ENCODE data around the gene RASD1. TPM values are rescaled to one million over a fixed set of nuclear protein-coding genes. Genes with fewer than 3 reads are reported as not detected.

Gene RASD1
- total and polyA plus RNA-seq, 2 of the 4 experiments (the other 2 are of a cell fraction): 0.54 to 1.8 TPM

DNA sequence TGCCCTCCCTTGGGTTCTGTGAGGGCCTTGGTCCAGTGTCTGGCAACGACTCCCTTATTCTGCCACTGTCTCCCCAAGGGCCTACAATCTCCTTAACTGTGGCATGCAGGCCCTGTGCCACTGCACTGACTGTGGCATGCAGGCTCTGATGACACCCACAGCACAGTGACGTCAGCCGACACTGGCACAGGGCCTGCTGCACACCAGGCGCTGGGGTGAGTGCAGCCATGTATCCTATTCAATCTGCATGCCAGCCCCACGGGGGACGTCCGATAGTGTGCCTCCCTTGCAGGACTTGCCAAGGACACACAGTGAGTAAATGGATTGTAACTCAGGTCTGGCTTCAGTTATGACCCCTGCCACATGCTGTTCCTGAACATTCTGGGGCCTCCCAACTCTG lies 39.8 kb upstream of the RASD1 start:
- H3K4me2 ChIP-seq (ENCODE audit: low read depth, low read length): no peak overlapping the region
- H2AK5ac ChIP-seq (ENCODE audit: low read depth, low read length): no peak overlapping the region
- ChIA-PET CTCF (no interaction called here), POLR2A (ENCODE audit: unreplicated experiment) (no interaction called here)
- no peaks in the 10 kb centered on the region for H3K79me1 ChIP-seq (ENCODE audit: low read depth in 1 of 2, low read length in 2 of 2)
- 75% methylated on average over 2 of the region's 7 CpGs; no CpG with 5 or more reads in 1 of the 2 experiments for WGBS, 2 experiments (ENCODE audit: extremely low coverage in 2 of 2, insufficient read length in 1 of 2)
- no peak overlapping the region for H3K9ac ChIP-seq (ENCODE audit: low read depth, low read length)
- no peak overlapping the region for H3K14ac ChIP-seq (replicated peaks; ENCODE audit: low read depth, low read length)
- H2BK20ac ChIP-seq (ENCODE audit: low read depth, low read length): no peak overlapping the region
- 0 out of 2 replicates have a peak, but pooled peaks cover 4% of the 10 kb centered on the region for H3K9me1 ChIP-seq (ENCODE audit: insufficient read depth, low read length)
- no peak overlapping the region for H3K56ac ChIP-seq (ENCODE audit: extremely low read depth, insufficient read depth, low read length)
- no peak overlapping the region for H3K4me3 ChIP-seq (ENCODE audit: insufficient read depth, low read depth, low read length)
- H4K5ac ChIP-seq (ENCODE audit: low read depth, low read length): no peak overlapping the region
- no peak overlapping the region for H2AFZ ChIP-seq (replicated peaks; ENCODE audit: low read length, poor library complexity)
- H4K8ac ChIP-seq (ENCODE audit: low read depth in 2 of 2, low read length in 2 of 2): no peak overlapping the region
- H3K23ac ChIP-seq (ENCODE audit: low read depth, low read length): no peak overlapping the region
- no peaks in the 10 kb centered on the region for H3K9me3 ChIP-seq (ENCODE audit: control insufficient read depth, insufficient read depth, low read length)
- BruUV-seq (replicated peaks): no TSS peak
- no peak overlapping the region for H2AK9ac ChIP-seq (replicated peaks; ENCODE audit: low read depth, low read length, poor library complexity)
- no peak overlapping the region for H4K91ac ChIP-seq (ENCODE audit: insufficient read depth, low read depth, low read length)
- peak; percentile 39 for DNase-seq
- dilution Hi-C loops (cut with HindIII; ENCODE audit: low sequenced_read_pairs, unreplicated experiment): no loop called here
- H3K27me3 ChIP-seq (ENCODE audit: control insufficient read depth, insufficient read depth, low read length): no peaks in the 10 kb centered on the region
- no peak overlapping the region for H3K18ac ChIP-seq (ENCODE audit: low read depth, low read length)
- in situ Hi-C loops (cut with MboI; ENCODE audit: low sequenced_read_pairs): no loop called here
- H3K4ac ChIP-seq (ENCODE audit: low read depth, low read length): no peak overlapping the region
- no peak overlapping the region for H2BK120ac ChIP-seq (ENCODE audit: low read depth, low read length)
- H3K27ac ChIP-seq (ENCODE audit: insufficient read depth, low read length): no peak overlapping the region
- TF ChIP-seq, protein P1, sequence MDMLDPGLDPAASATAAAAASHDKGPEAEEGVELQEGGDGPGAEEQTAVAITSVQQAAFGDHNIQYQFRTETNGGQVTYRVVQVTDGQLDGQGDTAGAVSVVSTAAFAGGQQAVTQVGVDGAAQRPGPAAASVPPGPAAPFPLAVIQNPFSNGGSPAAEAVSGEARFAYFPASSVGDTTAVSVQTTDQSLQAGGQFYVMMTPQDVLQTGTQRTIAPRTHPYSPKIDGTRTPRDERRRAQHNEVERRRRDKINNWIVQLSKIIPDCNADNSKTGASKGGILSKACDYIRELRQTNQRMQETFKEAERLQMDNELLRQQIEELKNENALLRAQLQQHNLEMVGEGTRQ (IDR thresholded peaks at IDR 0.05; ENCODE audit: low read depth, low read length): no peak
- TF ChIP-seq MAZ (IDR thresholded peaks at IDR 0.05; ENCODE audit: borderline replicate concordance, low read depth, low read length) (no peak), MXI1 (IDR thresholded peaks at IDR 0.05; ENCODE audit: borderline replicate concordance, low read depth, low read length) (no peak), RFX5 (IDR thresholded peaks at IDR 0.05; ENCODE audit: low read depth, low read length) (no peak), RCOR1 (IDR thresholded peaks at IDR 0.05; ENCODE audit: insufficient replicate concordance, low read length) (no peak), CEBPB (IDR thresholded peaks at IDR 0.05; ENCODE audit: low read depth, low read length) (no peak), POLR2A (IDR thresholded peaks at IDR 0.05; ENCODE audit: low read depth, low read length) (no peak), RAD21 (IDR thresholded peaks at IDR 0.05; ENCODE audit: low read length) (no peak), NFE2L2 (IDR thresholded peaks at IDR 0.05; ENCODE audit: low read depth, low read length) (no peak), MAFK (IDR thresholded peaks at IDR 0.05; ENCODE audit: low read depth, low read length) (no peak), FOS (IDR thresholded peaks at IDR 0.05; ENCODE audit: low read depth, low read length) (no peak), CHD1 (IDR thresholded peaks at IDR 0.05; ENCODE audit: low read depth, low read length) (no peak)
- TF ChIP-seq, protein P2, sequence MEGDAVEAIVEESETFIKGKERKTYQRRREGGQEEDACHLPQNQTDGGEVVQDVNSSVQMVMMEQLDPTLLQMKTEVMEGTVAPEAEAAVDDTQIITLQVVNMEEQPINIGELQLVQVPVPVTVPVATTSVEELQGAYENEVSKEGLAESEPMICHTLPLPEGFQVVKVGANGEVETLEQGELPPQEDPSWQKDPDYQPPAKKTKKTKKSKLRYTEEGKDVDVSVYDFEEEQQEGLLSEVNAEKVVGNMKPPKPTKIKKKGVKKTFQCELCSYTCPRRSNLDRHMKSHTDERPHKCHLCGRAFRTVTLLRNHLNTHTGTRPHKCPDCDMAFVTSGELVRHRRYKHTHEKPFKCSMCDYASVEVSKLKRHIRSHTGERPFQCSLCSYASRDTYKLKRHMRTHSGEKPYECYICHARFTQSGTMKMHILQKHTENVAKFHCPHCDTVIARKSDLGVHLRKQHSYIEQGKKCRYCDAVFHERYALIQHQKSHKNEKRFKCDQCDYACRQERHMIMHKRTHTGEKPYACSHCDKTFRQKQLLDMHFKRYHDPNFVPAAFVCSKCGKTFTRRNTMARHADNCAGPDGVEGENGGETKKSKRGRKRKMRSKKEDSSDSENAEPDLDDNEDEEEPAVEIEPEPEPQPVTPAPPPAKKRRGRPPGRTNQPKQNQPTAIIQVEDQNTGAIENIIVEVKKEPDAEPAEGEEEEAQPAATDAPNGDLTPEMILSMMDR (conservative IDR thresholded peaks at IDR 0.05; ENCODE audit: low read depth, low read length): no peak
- no peaks in the 10 kb centered on the region for H3K36me3 ChIP-seq (ENCODE audit: control insufficient read depth, insufficient read depth, low read length)
- peaks cover 8% of the 10 kb centered on the region; the same call in 1 of the 2 replicates for H3K4me1 ChIP-seq (ENCODE audit: control insufficient read depth, insufficient read depth, low read length)
- ATAC-seq (ENCODE audit: low read depth): peak; percentile 78
- no peak overlapping the region for H2BK15ac ChIP-seq (ENCODE audit: low read depth, low read length)
- H4K20me1 ChIP-seq (ENCODE audit: insufficient read depth, low read length): no peaks in the 10 kb centered on the region
- intact Hi-C loops (cut with micrococcal nuclease): no loop called here
- no peak overlapping the region for H2BK5ac ChIP-seq (ENCODE audit: low read depth, low read length, poor library complexity, severe bottlenecking)
